Small intestine (tissue), 7 donors: ENCODE results near the gene COMMD8. TPM values are rescaled to one million over a fixed set of nuclear protein-coding genes. Genes with fewer than 3 reads are reported as not detected.

Experiments used
- DNase-seq, 2 donors: peaks; one replicate each; pipeline versions ENCODE4 v3.0.0 to v3.0.0-alpha.2; 2013
- FAIRE-seq: peaks from 2 replicates; lab custom pipeline; 2012; peaks lifted over from hg19 to GRCh38; lab: Jason Lieb, UNC
- H3K27ac ChIP-seq, 3 donors: one replicate each; pipeline ENCODE4 v1.5.1; 2013; ENCODE audit warnings: low read length in 2 of 3, mild to moderate bottlenecking in 2 of 3, control low read depth in 1 of 3, inconsistent platforms in 1 of 3, low read depth in 1 of 3, moderate library complexity in 1 of 3
- H3K27me3 ChIP-seq, 3 donors: one replicate each; pipeline ENCODE4 v1.6.1; 2013; ENCODE audit warnings: low read length in 3 of 3, inconsistent platforms in 1 of 3; ENCODE audit not compliant: control insufficient read depth in 3 of 3, insufficient read depth in 3 of 3
- H3K36me3 ChIP-seq, 3 donors: one replicate each; pipeline ENCODE4 v1.6.1; 2013; ENCODE audit warnings: low read length in 3 of 3, inconsistent platforms in 1 of 3, low read depth in 1 of 3, mild to moderate bottlenecking in 1 of 3, moderate library complexity in 1 of 3; ENCODE audit not compliant: control insufficient read depth in 3 of 3, insufficient read depth in 2 of 3
- H3K4me1 ChIP-seq, 3 donors: one replicate each; pipeline ENCODE4 v1.6.1; 2013; ENCODE audit warnings: low read length in 2 of 3, inconsistent platforms in 1 of 3, low read depth in 1 of 3, mild to moderate bottlenecking in 1 of 3, moderate library complexity in 1 of 3; ENCODE audit not compliant: control insufficient read depth in 3 of 3, insufficient read depth in 2 of 3
- H3K4me3 ChIP-seq, 3 donors: one replicate each; pipeline ENCODE4 v1.5.1; 2013; ENCODE audit warnings: low read length in 3 of 3, control low read depth in 1 of 3, inconsistent platforms in 1 of 3, low read depth in 1 of 3, mild to moderate bottlenecking in 1 of 3, moderate library complexity in 1 of 3
- H3K9me3 ChIP-seq, 2 donors: one replicate each; pipeline ENCODE4 v1.6.1; 2013; ENCODE audit warnings: low read depth in 1 of 2, low read length in 1 of 2; ENCODE audit not compliant: control insufficient read depth in 2 of 2, insufficient read depth in 1 of 2
- WGBS, 3 donors: extraction: QIAGEN DNeasy Blood & Tissue Kit; methylation state at CpG; one replicate each; pipeline ENCODE4 v1.1.7; 2013; 5-methylcytosine and 5-hydroxymethylcytosine counted together
- polyA plus RNA-seq, 4 donors: library from polyadenylated mRNA; stranded (reverse) in 3 of 4; unstranded in 1 of 4; fragments of 200-250 nt in 3 of 4; fragments of 120-200 nt in 1 of 4; gene quantifications; one replicate each; pipeline versions ENCODE4 v1.2.1 to v1.2.3, GENCODE V29; 2013
- donor health status: healthy with polysubstance abuse.
- donor health status: control.
- donor health status: control.
- donor health status: Bipolar disorder and iron deficiency.
- donor health status: healthy.

COMMD8 gene
- polyA plus RNA-seq, 4 donors: 26.0 to 36.5 (median 30.5) TPM

- Histone ChIP-seq H3K36me3 (no peaks in the 10 kb centered on the region), H3K9me3 (no peaks in the 10 kb centered on the region), H3K27me3 (peaks cover 0 to 2% (median 0%) of the 10 kb centered on the region in 3 donors), H3K4me3 (no peak overlapping the region), H3K27ac (no peak overlapping the region), H3K4me1 (no peaks in the 10 kb centered on the region)
- FAIRE-seq (no peak), DNase-seq (no peak)
Measured at GRCh38 chr4:47434931-47435330, 28.6 kb downstream of the COMMD8 start.

GRCh38 chr4:47432749-47433148, 30.8 kb downstream of the COMMD8 start:
- WGBS, 3 donors: 54 to 82% (median 64%) methylated on average over 1 of the region's 1 CpG

GRCh38 chr4:47427935-47428334, 35.6 kb downstream of the COMMD8 start:
- Histone ChIP-seq H3K4me3 (no peak overlapping the region), H3K27me3 (peaks cover 0 to 1% (median 0%) of the 10 kb centered on the region in 3 donors), H3K9me3 (peaks cover 0 to 3% of the 10 kb centered on the region in 2 donors), H3K36me3 (no peaks in the 10 kb centered on the region), H3K27ac (no peak overlapping the region), H3K4me1 (no peaks in the 10 kb centered on the region)
- FAIRE-seq (no peak), DNase-seq (no peak)
- WGBS, 3 donors: 84 to 96% (median 86%) methylated on average over 2 of the region's 2 CpGs

More at GRCh38 chr4:47432749-47433148, 30.8 kb downstream of the COMMD8 start:
- no peak for DNase-seq
- Histone ChIP-seq H3K4me1 (no peaks in the 10 kb centered on the region), H3K9me3 (no peaks in the 10 kb centered on the region), H3K36me3 (no peaks in the 10 kb centered on the region), H3K4me3 (no peak overlapping the region), H3K27ac (no peak overlapping the region), H3K27me3 (peaks cover 0 to 2% (median 0%) of the 10 kb centered on the region in 3 donors)
- FAIRE-seq: no peak

- no peaks in the 10 kb centered on the region for H3K36me3 ChIP-seq
- DNase-seq (no peak), FAIRE-seq (no peak)
- H3K27ac ChIP-seq: no peak overlapping the region
- no peaks in the 10 kb centered on the region for H3K27me3 ChIP-seq
- peaks cover 0 to 3% of the 10 kb centered on the region in 2 donors for H3K9me3 ChIP-seq
- WGBS, 3 donors: 95 to 98% (median 95%) methylated on average over 25 of the region's 25 CpGs
- no peaks in the 10 kb centered on the region for H3K4me1 ChIP-seq
- no peak overlapping the region for H3K4me3 ChIP-seq
Measured at GRCh38 chr4:47425628-47426027, 37.9 kb downstream of the COMMD8 start.

GRCh38 chr4:47419296-47419695, 44.2 kb downstream of the COMMD8 start:
- Histone ChIP-seq H3K36me3 (no peaks in the 10 kb centered on the region), H3K9me3 (no peaks in the 10 kb centered on the region), H3K4me1 (no peaks in the 10 kb centered on the region), H3K4me3 (no peak overlapping the region), H3K27ac (no peak overlapping the region), H3K27me3 (no peaks in the 10 kb centered on the region)
- FAIRE-seq: no peak
- no peak for DNase-seq
- 43 to 62% (median 59%) methylated on average over 2 of the region's 2 CpGs for WGBS, 3 donors

- H3K4me3 ChIP-seq: no peak overlapping the region
- WGBS, 3 donors: 54 to 65% (median 62%) methylated on average over 2 of the region's 2 CpGs
- H3K9me3 ChIP-seq: no peaks in the 10 kb centered on the region
- no peak overlapping the region for H3K27ac ChIP-seq
- DNase-seq: no peak
- FAIRE-seq: no peak
- no peaks in the 10 kb centered on the region for H3K36me3 ChIP-seq
- no peaks in the 10 kb centered on the region for H3K27me3 ChIP-seq
- no peaks in the 10 kb centered on the region for H3K4me1 ChIP-seq
Measured at GRCh38 chr4:47418147-47418546, 45.4 kb downstream of the COMMD8 start.

- Histone ChIP-seq H3K36me3 (no peaks in the 10 kb centered on the region), H3K4me1 (no peaks in the 10 kb centered on the region), H3K27ac (no peak overlapping the region), H3K9me3 (no peaks in the 10 kb centered on the region), H3K4me3 (no peak overlapping the region), H3K27me3 (no peaks in the 10 kb centered on the region)
- no peak for FAIRE-seq
- DNase-seq: no peak
Measured at GRCh38 chr4:47415719-47416118, 47.8 kb downstream of the COMMD8 start.

- Histone ChIP-seq H3K27me3 (peaks cover 0 to 4% (median 0%) of the 10 kb centered on the region in 3 donors), H3K4me1 (no peaks in the 10 kb centered on the region), H3K36me3 (no peaks in the 10 kb centered on the region), H3K27ac (no peak overlapping the region), H3K4me3 (no peak overlapping the region), H3K9me3 (no peaks in the 10 kb centered on the region)
- FAIRE-seq: no peak
- no peak for DNase-seq
- WGBS, 3 donors: 55 to 85% (median 73%) methylated on average over 2 of the region's 2 CpGs
Measured at GRCh38 chr4:47413521-47413920, 50.0 kb downstream of the COMMD8 start.

- Histone ChIP-seq H3K36me3 (no peaks in the 10 kb centered on the region), H3K4me3 (no peak overlapping the region), H3K27me3 (peaks cover 0 to 4% (median 2%) of the 10 kb centered on the region in 3 donors), H3K4me1 (no peaks in the 10 kb centered on the region), H3K27ac (no peak overlapping the region), H3K9me3 (no peaks in the 10 kb centered on the region)
- WGBS, 3 donors: 72 to 84% (median 79%) methylated on average over 1 of the region's 1 CpG
- no peak for DNase-seq
- FAIRE-seq: no peak
Measured at GRCh38 chr4:47410271-47410670, 53.2 kb downstream of the COMMD8 start.
